ENCODE results near the gene DNM3.

Gene DNM3

GRCh38 chr1:172136925-172137324, 295.6 kb downstream of the DNM3 start:
- no peak overlapping the region for H3K4me3 ChIP-seq (ENCODE audit: low read depth, low read length)
- DNase-seq (ENCODE audit: low read depth): no peak
- TF ChIP-seq POLR2A (IDR thresholded peaks at IDR 0.05; ENCODE audit: extremely low read depth, insufficient read length) (no peak), CTCF (IDR thresholded peaks at IDR 0.05; ENCODE audit: low read depth, low read length) (no peak), MYC (IDR thresholded peaks at IDR 0.05; ENCODE audit: low read depth, low read length) (no peak), MAX (IDR thresholded peaks at IDR 0.05; ENCODE audit: low read depth, low read length) (no peak)

GRCh38 chr1:172137703-172138454, 296.6 kb downstream of the DNM3 start:
- DNase-seq (ENCODE audit: low read depth): no peak
- TF ChIP-seq MAX (IDR thresholded peaks at IDR 0.05; ENCODE audit: low read depth, low read length): no peak
- no peak for TF ChIP-seq CTCF (IDR thresholded peaks at IDR 0.05; ENCODE audit: low read depth, low read length)
- no peak for TF ChIP-seq POLR2A (IDR thresholded peaks at IDR 0.05; ENCODE audit: extremely low read depth, insufficient read length)
- TF ChIP-seq MYC (IDR thresholded peaks at IDR 0.05; ENCODE audit: low read depth, low read length): no peak
- no peak overlapping the region for H3K4me3 ChIP-seq (ENCODE audit: low read depth, low read length)

GRCh38 chr1:172138634-172139033, 297.3 kb downstream of the DNM3 start:
- no peak overlapping the region for H3K4me3 ChIP-seq (ENCODE audit: low read depth, low read length)
- no peak for DNase-seq (ENCODE audit: low read depth)
- TF ChIP-seq MYC (IDR thresholded peaks at IDR 0.05; ENCODE audit: low read depth, low read length): no peak
- TF ChIP-seq MAX (IDR thresholded peaks at IDR 0.05; ENCODE audit: low read depth, low read length): no peak
- no peak for TF ChIP-seq POLR2A (IDR thresholded peaks at IDR 0.05; ENCODE audit: extremely low read depth, insufficient read length)
- TF ChIP-seq CTCF (IDR thresholded peaks at IDR 0.05; ENCODE audit: low read depth, low read length): no peak

GRCh38 chr1:172139196-172139595, 297.9 kb downstream of the DNM3 start:
- TF ChIP-seq MAX (IDR thresholded peaks at IDR 0.05; ENCODE audit: low read depth, low read length) (no peak), CTCF (IDR thresholded peaks at IDR 0.05; ENCODE audit: low read depth, low read length) (no peak), POLR2A (IDR thresholded peaks at IDR 0.05; ENCODE audit: extremely low read depth, insufficient read length) (no peak), MYC (IDR thresholded peaks at IDR 0.05; ENCODE audit: low read depth, low read length) (no peak)
- no peak overlapping the region for H3K4me3 ChIP-seq (ENCODE audit: low read depth, low read length)
- no peak for DNase-seq (ENCODE audit: low read depth)

GRCh38 chr1:172140072-172140471, 298.8 kb downstream of the DNM3 start:
- TF ChIP-seq POLR2A (IDR thresholded peaks at IDR 0.05; ENCODE audit: extremely low read depth, insufficient read length): no peak
- TF ChIP-seq MAX (IDR thresholded peaks at IDR 0.05; ENCODE audit: low read depth, low read length): no peak
- TF ChIP-seq MYC (IDR thresholded peaks at IDR 0.05; ENCODE audit: low read depth, low read length): no peak
- no peak for TF ChIP-seq CTCF (IDR thresholded peaks at IDR 0.05; ENCODE audit: low read depth, low read length)
- DNase-seq (ENCODE audit: low read depth): no peak

More at GRCh38 chr1:172140072-172140471, 298.8 kb downstream of the DNM3 start:
- no peak overlapping the region for H3K4me3 ChIP-seq (ENCODE audit: low read depth, low read length)
